Lower lobe of right lung (tissue), 2 donors: ENCODE data around the gene NEDD9. TPM values are rescaled to one million over a fixed set of nuclear protein-coding genes. Genes with fewer than 3 reads are reported as not detected.

ENCODE experiments used
- ATAC-seq, 2 donors: fragments of 200-7000 bp; cut with Tn5 transposase; one replicate each; pipeline ENCODE4 v1.9.1; 2020 to 2022; ENCODE audit warnings: mild to moderate bottlenecking in 2 of 2, moderate library complexity in 2 of 2
- DNase-seq: peaks from one replicate; pipeline ENCODE4 v3.0.0-alpha.2; 2020
- H3K27ac ChIP-seq: fragments of 200-600 bp; one replicate; pipeline ENCODE4 v1.8.0; 2022
- H3K27me3 ChIP-seq: fragments of 200-600 bp; one replicate; pipeline ENCODE4 v1.8.0; 2022; ENCODE audit warnings: low read depth
- H3K36me3 ChIP-seq: fragments of 200-600 bp; one replicate; pipeline ENCODE4 v1.8.0; 2022; ENCODE audit warnings: mild to moderate bottlenecking
- H3K4me1 ChIP-seq: fragments of 200-600 bp; one replicate; pipeline ENCODE4 v1.8.0; 2022
- H3K4me3 ChIP-seq: fragments of 200-600 bp; one replicate; pipeline ENCODE4 v1.8.0; 2022; ENCODE audit warnings: mild to moderate bottlenecking
- H3K9me3 ChIP-seq: fragments of 200-600 bp; one replicate; pipeline ENCODE4 v1.8.0; 2022
- intact Hi-C: fragments of 100-400 bp; cut with DNase I; formaldehyde crosslinking; loops from one replicate; pipeline ENCODE4 v1.11.0; 2022
- total RNA-seq: library from RNA; stranded (reverse); fragmentation: NEBNext Ultra II Directional; extraction: Animal tissue kit (Norgen Biotek cat#: 25700); gene quantifications from one replicate; pipeline ENCODE4 v1.2.1, GENCODE V29; 2021
- TF ChIP-seq, protein P1 (sequence below): fragments of 200-600 bp; IDR thresholded peaks from one replicate; pipeline ENCODE4 v1.8.0; 2022; ENCODE audit warnings: antibody characterized with exemption, mild to moderate bottlenecking
- donor health status: DM: no; HTN: yes; CAD: no; lungs with severe emphysema.

The NEDD9 gene
- total RNA-seq, 1 donor from 2014 or later, result 127 TPM

DNA sequence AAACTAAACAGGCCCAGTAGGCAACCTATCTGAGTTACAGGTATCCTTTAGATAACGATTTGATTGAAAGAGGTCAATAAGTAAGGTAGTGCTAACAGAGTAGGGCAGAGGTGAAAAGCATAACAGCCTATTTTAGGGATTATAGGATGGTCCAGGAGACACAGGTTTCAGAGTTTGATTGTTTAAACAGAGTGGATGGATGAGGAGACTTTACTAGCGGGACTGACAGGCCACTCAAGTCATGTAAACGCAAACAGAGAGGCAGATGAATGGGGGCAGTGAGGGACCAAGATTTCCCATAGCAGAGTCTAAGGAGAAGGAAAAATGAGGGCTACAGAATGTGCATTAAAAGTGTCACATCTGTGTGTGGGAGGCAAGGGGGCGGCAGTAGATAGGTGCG is 4.8 kb downstream of the NEDD9 start:
- ATAC-seq, result no peak
- H3K4me3 ChIP-seq, result peak overlapping the region; percentile 67
- H3K27me3 ChIP-seq, result no peaks in the 10 kb centered on the region
- H3K27ac ChIP-seq, result peak overlapping the region; percentile 93
- H3K9me3 ChIP-seq, result no peaks in the 10 kb centered on the region
- DNase-seq, result no peak
- TF ChIP-seq, protein P1, sequence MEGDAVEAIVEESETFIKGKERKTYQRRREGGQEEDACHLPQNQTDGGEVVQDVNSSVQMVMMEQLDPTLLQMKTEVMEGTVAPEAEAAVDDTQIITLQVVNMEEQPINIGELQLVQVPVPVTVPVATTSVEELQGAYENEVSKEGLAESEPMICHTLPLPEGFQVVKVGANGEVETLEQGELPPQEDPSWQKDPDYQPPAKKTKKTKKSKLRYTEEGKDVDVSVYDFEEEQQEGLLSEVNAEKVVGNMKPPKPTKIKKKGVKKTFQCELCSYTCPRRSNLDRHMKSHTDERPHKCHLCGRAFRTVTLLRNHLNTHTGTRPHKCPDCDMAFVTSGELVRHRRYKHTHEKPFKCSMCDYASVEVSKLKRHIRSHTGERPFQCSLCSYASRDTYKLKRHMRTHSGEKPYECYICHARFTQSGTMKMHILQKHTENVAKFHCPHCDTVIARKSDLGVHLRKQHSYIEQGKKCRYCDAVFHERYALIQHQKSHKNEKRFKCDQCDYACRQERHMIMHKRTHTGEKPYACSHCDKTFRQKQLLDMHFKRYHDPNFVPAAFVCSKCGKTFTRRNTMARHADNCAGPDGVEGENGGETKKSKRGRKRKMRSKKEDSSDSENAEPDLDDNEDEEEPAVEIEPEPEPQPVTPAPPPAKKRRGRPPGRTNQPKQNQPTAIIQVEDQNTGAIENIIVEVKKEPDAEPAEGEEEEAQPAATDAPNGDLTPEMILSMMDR, result no peak
- peaks cover 59% of the 10 kb centered on the region for H3K4me1 ChIP-seq
- intact Hi-C loops, result no loop called here
- H3K36me3 ChIP-seq, result peaks cover 6% of the 10 kb centered on the region

DNA sequence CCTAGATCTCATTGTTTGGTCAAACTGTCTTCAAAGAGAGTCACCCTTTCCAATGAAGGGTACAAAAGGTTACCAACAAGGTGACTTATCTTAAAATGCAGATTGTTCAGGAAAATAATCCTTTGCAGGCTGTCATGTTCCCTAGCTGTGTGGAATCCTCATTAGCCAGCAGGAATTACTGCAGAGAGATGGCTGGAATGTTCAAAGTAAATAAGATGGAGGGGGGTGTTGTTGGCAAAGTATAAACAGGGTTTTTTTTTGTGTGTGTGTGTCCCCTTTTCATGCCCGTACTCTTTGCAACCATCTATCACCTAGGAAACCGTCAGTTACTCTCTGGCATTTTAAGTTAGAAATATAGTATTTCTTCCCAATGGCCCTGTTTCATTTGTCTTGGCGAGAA is 6.5 kb downstream of the NEDD9 start:
- ATAC-seq, result no peak
- TF ChIP-seq, protein P1, result no peak
- intact Hi-C loops, result no loop called here
- Histone ChIP-seq H3K4me1 (peaks cover 76% of the 10 kb centered on the region), H3K36me3 (peaks cover 6% of the 10 kb centered on the region), H3K9me3 (no peaks in the 10 kb centered on the region), H3K27ac (peak overlapping the region; percentile 46), H3K4me3 (no peak overlapping the region), H3K27me3 (no peaks in the 10 kb centered on the region)
- no peak for DNase-seq

DNA sequence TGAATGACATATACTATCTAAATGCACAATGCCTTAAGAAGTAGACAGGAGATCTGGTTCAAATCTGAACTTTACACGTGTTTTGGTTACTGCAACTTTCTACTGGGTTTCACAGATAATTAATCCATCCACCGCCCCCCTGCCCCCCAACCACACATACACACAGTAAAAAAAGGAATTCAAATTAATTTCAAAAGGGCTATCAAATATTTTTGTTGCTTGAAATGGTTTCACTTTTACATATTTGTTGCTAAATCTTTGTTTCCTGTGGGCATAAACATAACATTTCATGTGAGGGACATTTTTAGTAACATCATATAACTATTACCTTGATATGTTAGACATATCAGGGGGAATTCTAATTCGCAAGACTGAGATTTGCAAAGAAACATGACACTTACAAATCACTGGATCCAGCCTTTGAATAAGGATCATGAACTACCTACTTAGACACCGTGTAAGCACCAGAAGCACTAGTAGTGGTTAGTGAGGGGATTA is 7.5 kb downstream of the NEDD9 start:
- ATAC-seq, result no peak
- Histone ChIP-seq H3K27ac (peak overlapping the region; percentile 72), H3K27me3 (no peaks in the 10 kb centered on the region), H3K4me3 (peak overlapping the region; percentile 15), H3K36me3 (peaks cover 14% of the 10 kb centered on the region), H3K9me3 (no peaks in the 10 kb centered on the region), H3K4me1 (peaks cover 86% of the 10 kb centered on the region)
- TF ChIP-seq, protein P1, result no peak
- intact Hi-C loops, result no loop called here
- no peak for DNase-seq

DNA sequence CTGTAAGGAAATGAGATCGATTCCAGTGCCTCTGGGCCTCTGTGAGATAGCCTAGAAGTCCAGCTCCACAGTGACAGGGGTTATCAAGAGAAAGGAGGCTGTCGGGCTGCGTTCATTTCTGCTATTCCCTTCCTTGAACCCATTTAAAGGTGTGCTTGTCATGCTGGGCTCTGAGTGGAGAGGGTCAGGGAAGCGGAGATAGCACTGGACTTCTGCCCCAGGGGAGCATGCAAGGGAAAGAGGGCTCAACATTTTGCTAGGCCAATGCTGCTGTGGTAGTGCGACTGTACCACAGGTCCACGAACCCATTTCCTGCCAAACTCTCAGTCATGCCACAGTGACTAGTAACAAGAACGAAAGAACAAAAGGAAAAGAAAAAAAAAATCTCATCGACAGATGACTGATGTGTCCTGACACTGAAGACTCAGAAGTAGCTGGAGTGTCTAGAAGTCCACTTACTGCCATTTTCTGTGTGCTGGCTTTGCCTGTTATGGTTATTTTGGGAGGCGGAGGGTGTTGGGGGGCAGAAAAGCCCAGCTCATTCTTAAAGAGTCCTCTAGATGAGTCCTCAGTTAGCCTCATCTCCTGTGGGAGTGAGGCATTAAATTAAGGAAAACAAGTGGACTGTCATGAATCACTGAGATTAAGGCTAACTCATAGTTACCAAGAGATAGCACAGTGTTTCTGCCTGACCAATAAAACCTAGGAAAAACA is 8.1 kb downstream of the NEDD9 start:
- DNase-seq, result no peak
- intact Hi-C loops, result no loop called here
- TF ChIP-seq, protein P1, result no peak
- Histone ChIP-seq H3K4me3 (peak overlapping the region; percentile 15), H3K27ac (peak overlapping the region; percentile 72), H3K36me3 (peaks cover 20% of the 10 kb centered on the region), H3K9me3 (no peaks in the 10 kb centered on the region), H3K4me1 (peaks cover 92% of the 10 kb centered on the region), H3K27me3 (no peaks in the 10 kb centered on the region)
- ATAC-seq, result peak; percentile 1 to 5

DNA sequence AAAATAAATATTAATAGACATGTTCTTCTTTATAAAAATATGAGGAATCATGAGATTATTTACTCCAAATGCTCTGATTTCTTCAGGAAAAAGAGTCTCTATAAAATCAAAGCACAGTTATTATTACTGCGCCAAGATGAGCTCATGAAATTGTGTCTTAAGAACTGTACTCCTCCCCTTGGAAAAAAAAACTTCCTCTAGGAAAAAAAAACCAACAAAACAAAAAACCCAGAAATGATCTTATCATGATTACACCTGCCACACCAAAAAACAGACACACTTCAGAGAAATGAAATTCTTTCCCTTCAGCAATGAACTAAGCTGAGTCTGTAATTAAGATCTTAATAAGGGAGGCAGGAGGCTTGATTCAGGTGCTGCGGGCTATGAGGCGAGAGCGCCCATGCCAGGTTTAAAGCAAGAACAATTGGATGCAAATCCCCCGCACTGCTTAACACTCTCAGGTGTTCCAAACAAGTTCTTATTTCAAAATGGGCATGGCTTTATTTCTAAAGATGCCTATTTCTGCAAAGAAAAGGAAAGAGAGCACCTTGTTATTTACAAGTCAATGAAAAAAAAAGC is 9.1 kb downstream of the NEDD9 start:
- intact Hi-C loops, result no loop called here
- peak overlapping the region; percentile 72 for H3K27ac ChIP-seq
- DNase-seq, result no peak
- H3K4me1 ChIP-seq, result peaks cover 93% of the 10 kb centered on the region
- no peaks in the 10 kb centered on the region for H3K9me3 ChIP-seq
- peaks cover 21% of the 10 kb centered on the region for H3K36me3 ChIP-seq
- TF ChIP-seq, protein P1, result no peak
- no peaks in the 10 kb centered on the region for H3K27me3 ChIP-seq
- ATAC-seq, result no peak
- peak overlapping the region; percentile 15 for H3K4me3 ChIP-seq
